Gastrocnemius medialis (tissue), 4 donors: ENCODE data around the gene CCDC88A. TPM values are rescaled to one million over a fixed set of nuclear protein-coding genes. Genes with fewer than 3 reads are reported as not detected.

Source experiments
- ATAC-seq, 2 donors: fragments of 150-250 bp; one replicate each; pipeline ENCODE4 v1.9.1; 2016
- DNase-seq, 2 donors: peaks; one replicate each; pipeline ENCODE4 v3.0.0-alpha.2; 2019
- H3K27ac ChIP-seq, 4 donors: fragments of 200-600 bp; sonication (generic); 1 replicate in 1 of 4; 2 replicates in 3 of 4; pipeline ENCODE4 v1.5.1; 2016 to 2018; ENCODE audit warnings: mild to moderate bottlenecking in 2 of 4, moderate library complexity in 1 of 4
- H3K27me3 ChIP-seq, 3 donors: fragments of 200-600 bp; sonication (generic) in 2 of 3; 1 replicate in 1 of 3; 2 replicates in 2 of 3; pipeline versions ENCODE4 v1.5.1 to v1.6.0; 2016 to 2019; ENCODE audit warnings: mild to moderate bottlenecking in 1 of 3, moderate library complexity in 1 of 3
- H3K36me3 ChIP-seq, 2 donors: fragments of 200-600 bp; sonication (generic) in 1 of 2; one replicate each; pipeline ENCODE4 v1.5.1; 2017 to 2018
- H3K4me1 ChIP-seq, 2 donors: fragments of 200-600 bp; sonication (generic) in 1 of 2; one replicate each; pipeline ENCODE4 v1.5.1; 2016 to 2017; ENCODE audit warnings: mild to moderate bottlenecking in 2 of 2
- H3K4me3 ChIP-seq, 4 donors: fragments of 200-600 bp; sonication (generic) in 3 of 4; 1 replicate in 1 of 4; 2 replicates in 3 of 4; pipeline ENCODE4 v1.5.1; 2016 to 2019; ENCODE audit warnings: mild to moderate bottlenecking in 2 of 4
- H3K9me3 ChIP-seq, 3 donors: fragments of 200-600 bp; sonication (generic) in 2 of 3; 1 replicate in 1 of 3; 2 replicates in 2 of 3; pipeline ENCODE4 v1.5.1; 2016 to 2019
- CTCF ChIP-seq, 5 experiments: fragments of 450-650 bp in 3 of 5; fragments of 200-600 bp in 2 of 5; sonication (generic) in 2 of 5; IDR thresholded peaks in 4 of 5; conservative IDR thresholded peaks in 1 of 5; 1 replicate in 4 of 5; 2 replicates in 1 of 5; pipeline ENCODE4 v1.5.1; 2016 to 2019; ENCODE audit warnings: antibody characterized with exemption in 5 of 5, mild to moderate bottlenecking in 3 of 5, moderate library complexity in 3 of 5
- POLR2A ChIP-seq, 2 donors: fragments of 450-650 bp; IDR thresholded peaks; one replicate each; pipeline ENCODE4 v1.6.1; 2017; ENCODE audit warnings: antibody characterized with exemption in 2 of 2, mild to moderate bottlenecking in 2 of 2, moderate library complexity in 2 of 2
- in situ Hi-C, 4 donors: fragments of 200-750 bp; cut with MboI; loops; one replicate each; pipeline versions ENCODE4 v1.15.0 to v1.8.0; 2017; ENCODE audit warnings: low sequenced_read_pairs in 4 of 4
- intact Hi-C: fragments of 100-400 bp; cut with DNase I; formaldehyde crosslinking; loops from one replicate; pipeline ENCODE4 v1.15.1; 2023; ENCODE audit warnings: low total_unique reads
- total RNA-seq, 4 donors: library from RNA; depleted of rRNA; stranded (reverse); fragments of >200 nt; gene quantifications; one replicate each; pipeline versions ENCODE4 v1.1.0 to v1.2.3, GENCODE V29; 2016

The CCDC88A gene
- total RNA-seq, 4 donors from 2014 or later, result 12.9 to 28.7 (median 19.4) TPM

GRCh38 chr2:55363636-55364035 lies 56.0 kb downstream of the CCDC88A start:
- Histone ChIP-seq H3K27ac (no peak overlapping the region), H3K9me3 (no peaks in the 10 kb centered on the region), H3K4me1 (peaks cover 6 to 16% of the 10 kb centered on the region in 2 donors), H3K4me3 (no peak overlapping the region), H3K36me3 (no peaks in the 10 kb centered on the region), H3K27me3 (no peaks in the 10 kb centered on the region)
- no peak for TF ChIP-seq CTCF (IDR thresholded peaks at IDR 0.05 in 4 of 5, conservative IDR thresholded peaks at IDR 0.05 in 1 of 5)
- no peak for TF ChIP-seq POLR2A (IDR thresholded peaks at IDR 0.05)
- ATAC-seq, result no peak
- intact Hi-C loops (loop anchor here (2.0 kb wide), 1 partner anchor 55 kb away; the partner anchor contains the start of gene CCDC88A), in situ Hi-C loops (no loop called here)
- DNase-seq, result no peak

GRCh38 chr2:55361465-55362189 lies 58.0 kb downstream of the CCDC88A start:
- intact Hi-C loops, result no loop called here
- TF ChIP-seq CTCF (IDR thresholded peaks at IDR 0.05 in 4 of 5, conservative IDR thresholded peaks at IDR 0.05 in 1 of 5) (no peak), POLR2A (IDR thresholded peaks at IDR 0.05) (no peak)

GRCh38 chr2:55358451-55358850 lies 61.2 kb downstream of the CCDC88A start:
- Histone ChIP-seq H3K27ac (no peak overlapping the region), H3K9me3 (no peaks in the 10 kb centered on the region), H3K4me1 (no peaks in the 10 kb centered on the region), H3K36me3 (peaks cover 0 to 13% of the 10 kb centered on the region in 2 donors), H3K27me3 (no peaks in the 10 kb centered on the region), H3K4me3 (no peak overlapping the region)
- no peak for TF ChIP-seq POLR2A (IDR thresholded peaks at IDR 0.05)
- TF ChIP-seq CTCF (IDR thresholded peaks at IDR 0.05 in 4 of 5, conservative IDR thresholded peaks at IDR 0.05 in 1 of 5), result no peak
- DNase-seq (no peak), ATAC-seq (no peak)
- in situ Hi-C loops (no loop called here), intact Hi-C loops (no loop called here)

More at GRCh38 chr2:55361465-55362189, 58.0 kb downstream of the CCDC88A start:
- H3K36me3 ChIP-seq, result no peaks in the 10 kb centered on the region
- no peak overlapping the region for H3K4me3 ChIP-seq
- H3K27ac ChIP-seq, result no peak overlapping the region
- in situ Hi-C loops, result no loop called here
- DNase-seq, result no peak
- H3K27me3 ChIP-seq, result no peaks in the 10 kb centered on the region
- H3K4me1 ChIP-seq, result peaks cover 6 to 16% of the 10 kb centered on the region in 2 donors
- no peaks in the 10 kb centered on the region for H3K9me3 ChIP-seq
- no peak for ATAC-seq

GRCh38 chr2:55357927-55358326 lies 61.7 kb downstream of the CCDC88A start:
- H3K4me3 ChIP-seq, result no peak overlapping the region
- TF ChIP-seq POLR2A (IDR thresholded peaks at IDR 0.05) (no peak), CTCF (IDR thresholded peaks at IDR 0.05 in 4 of 5, conservative IDR thresholded peaks at IDR 0.05 in 1 of 5) (no peak)
- no peak for DNase-seq
- no peak overlapping the region for H3K27ac ChIP-seq
- in situ Hi-C loops, result no loop called here
- ATAC-seq, result no peak
- no peaks in the 10 kb centered on the region for H3K27me3 ChIP-seq
- H3K9me3 ChIP-seq, result no peaks in the 10 kb centered on the region
- H3K4me1 ChIP-seq, result no peaks in the 10 kb centered on the region
- intact Hi-C loops, result no loop called here
- H3K36me3 ChIP-seq, result peaks cover 0 to 13% of the 10 kb centered on the region in 2 donors
